Neural progenitor cell (in vitro differentiated cells): ENCODE results near the gene HS3ST5.

Experiments
- CTCF ChIP-seq: fragments of 200-600 bp; sonication (generic); IDR thresholded peaks from 2 replicates; pipeline ENCODE4 v1.5.1; 2017; ENCODE audit warnings: antibody characterized with exemption, mild to moderate bottlenecking
- EZH2 ChIP-seq: fragments of 200-600 bp; sonication (generic); IDR thresholded peaks from 2 replicates; pipeline ENCODE4 v1.6.1; 2017; ENCODE audit warnings: antibody characterized with exemption, mild to moderate bottlenecking, moderate library complexity
- EZH2phosphoT487 ChIP-seq: fragments of 200-600 bp; sonication (generic); IDR thresholded peaks from 2 replicates; pipeline ENCODE4 v1.6.1; 2017; ENCODE audit warnings: antibody characterized with exemption

GRCh38 chr6:114075777-114076176, 267.0 kb downstream of the HS3ST5 start:
- TF ChIP-seq CTCF (no peak), EZH2phosphoT487 (no peak), EZH2 (no peak)
